ENCODE results near the gene RAD18. TPM values are rescaled to one million over a fixed set of nuclear protein-coding genes. Genes with fewer than 3 reads are reported as not detected.

The RAD18 gene
- total RNA-seq, 4 donors from 2014 or later: 4.7 to 15.6 (median 8.5) TPM

GRCh38 chr3:8835385-8835784 is 127.9 kb downstream of the RAD18 start:
- DNase-seq (ENCODE audit: low spot score in 2 of 2): no peak

GRCh38 chr3:8834974-8835373 is 128.3 kb downstream of the RAD18 start:
- Histone ChIP-seq H3K36me3 (no peaks in the 10 kb centered on the region), H3K9me3 (no peaks in the 10 kb centered on the region), H3K27me3 (no peaks in the 10 kb centered on the region), H3K4me1 (no peaks in the 10 kb centered on the region), H3K27ac (no peak overlapping the region), H3K4me3 (no peak overlapping the region)
- TF ChIP-seq POLR2AphosphoS5 (IDR thresholded peaks at IDR 0.05) (no peak), POLR2A (IDR thresholded peaks at IDR 0.05) (no peak), CTCF (IDR thresholded peaks at IDR 0.05) (no peak), EP300 (IDR thresholded peaks at IDR 0.05) (no peak)
- DNase-seq (ENCODE audit: low spot score in 2 of 2): no peak
- 77% methylated on average over 6 of the region's 6 CpGs for WGBS

More at GRCh38 chr3:8835385-8835784, 127.9 kb downstream of the RAD18 start:
- Histone ChIP-seq H3K36me3 (no peaks in the 10 kb centered on the region), H3K4me1 (no peaks in the 10 kb centered on the region), H3K27me3 (no peaks in the 10 kb centered on the region), H3K4me3 (no peak overlapping the region), H3K9me3 (no peaks in the 10 kb centered on the region), H3K27ac (no peak overlapping the region)
- 75% methylated on average over 4 of the region's 4 CpGs for WGBS
- TF ChIP-seq CTCF (IDR thresholded peaks at IDR 0.05) (no peak), EP300 (IDR thresholded peaks at IDR 0.05) (no peak), POLR2AphosphoS5 (IDR thresholded peaks at IDR 0.05) (no peak), POLR2A (IDR thresholded peaks at IDR 0.05) (no peak)

- Histone ChIP-seq H3K27me3 (no peaks in the 10 kb centered on the region), H3K4me3 (no peak overlapping the region), H3K27ac (no peak overlapping the region), H3K9me3 (no peaks in the 10 kb centered on the region), H3K36me3 (no peaks in the 10 kb centered on the region), H3K4me1 (no peaks in the 10 kb centered on the region)
- no peak for DNase-seq (ENCODE audit: low spot score in 2 of 2)
- TF ChIP-seq POLR2AphosphoS5 (IDR thresholded peaks at IDR 0.05) (no peak), CTCF (IDR thresholded peaks at IDR 0.05) (no peak), EP300 (IDR thresholded peaks at IDR 0.05) (no peak), POLR2A (IDR thresholded peaks at IDR 0.05) (no peak)
- WGBS: 74% methylated on average over 1 of the region's 1 CpG
Observed at GRCh38 chr3:8827641-8828040, 135.6 kb downstream of the RAD18 start.

Other genes with a start within 250 kb of the RAD18 start
- not detected for gene CAV3, start 229.7 kb downstream of the RAD18 start, total RNA-seq
- gene OXTR, start 193.9 kb downstream of the RAD18 start, total RNA-seq: under 1 TPM in 2 of 4 donors, not detected in 2; 0.08 to 0.31 TPM